ENCODE data around the gene NR3C1.

GRCh38 chr5:143342607-143343006 lies 60.9 kb downstream of the NR3C1 start:
- TF ChIP-seq CTCF (IDR thresholded peaks at IDR 0.05) = no peak
- no peak for TF ChIP-seq POLR2A (IDR thresholded peaks at IDR 0.05)
